Heart right ventricle (tissue), 16 donors: Measurements from ENCODE around the gene PIP5K1C. TPM values are rescaled to one million over a fixed set of nuclear protein-coding genes. Genes with fewer than 3 reads are reported as not detected.

Source experiments
- ATAC-seq, 8 donors: fragments of 200-7000 bp; cut with Tn5 transposase; one replicate each; pipeline ENCODE4 v1.9.1; 2020; ENCODE audit warnings: mild to moderate bottlenecking in 8 of 8, moderate library complexity in 8 of 8, moderate number of reproducible peaks in 1 of 8
- DNase-seq, 2 donors: peaks; one replicate each; pipeline ENCODE4 v3.0.0-alpha.2; 2020
- H3K27ac ChIP-seq, 10 donors: fragments of 200-600 bp; sonication (generic) in 2 of 10; one replicate each; pipeline versions ENCODE4 v1.5.0 to v1.8.0; 2020 to 2022; ENCODE audit warnings: mild to moderate bottlenecking in 3 of 10
- H3K27me3 ChIP-seq, 7 donors: fragments of 200-600 bp; one replicate each; pipeline ENCODE4 v1.8.0; 2021 to 2022; ENCODE audit warnings: mild to moderate bottlenecking in 2 of 7
- H3K36me3 ChIP-seq, 9 donors: fragments of 200-600 bp; sonication (generic) in 1 of 9; one replicate each; pipeline versions ENCODE4 v1.5.0 to v1.8.0; 2020 to 2022; ENCODE audit warnings: mild to moderate bottlenecking in 2 of 9
- H3K4me1 ChIP-seq, 9 donors: fragments of 200-600 bp; sonication (generic) in 1 of 9; one replicate each; pipeline versions ENCODE4 v1.5.0 to v1.8.0; 2020 to 2022; ENCODE audit warnings: mild to moderate bottlenecking in 4 of 9
- H3K4me3 ChIP-seq, 10 donors: fragments of 200-600 bp; sonication (generic) in 2 of 10; one replicate each; pipeline versions ENCODE4 v1.5.0 to v1.8.0; 2020 to 2022; ENCODE audit warnings: mild to moderate bottlenecking in 7 of 10, moderate library complexity in 2 of 10
- H3K9me3 ChIP-seq, 11 donors: fragments of 200-600 bp in 10 of 11; sonication (generic) in 2 of 11; one replicate each; pipeline versions ENCODE4 v1.5.0 to v1.8.0; 2013 to 2022; ENCODE audit warnings: mild to moderate bottlenecking in 2 of 11, control low read depth in 1 of 11, moderate library complexity in 1 of 11
- CTCF ChIP-seq, 9 donors: fragments of 200-600 bp; sonication (generic) in 2 of 9; IDR thresholded peaks; one replicate each; pipeline versions ENCODE4 v1.5.0 to v1.8.0; 2021 to 2022; ENCODE audit warnings: antibody characterized with exemption in 9 of 9, mild to moderate bottlenecking in 5 of 9, moderate library complexity in 1 of 9
- WGBS, 2 donors: extraction: QIAGEN DNeasy Blood & Tissue Kit; methylation state at CpG; one replicate each; pipeline ENCODE4 v1.1.7; 2013; ENCODE audit warnings: inconsistent platforms in 1 of 2; 5-methylcytosine and 5-hydroxymethylcytosine counted together
- intact Hi-C, 10 donors: fragments of 100-400 bp; cut with DNase I; formaldehyde crosslinking; loops; one replicate each; pipeline versions ENCODE4 v1.11.1 to v1.14.2; 2022
- polyA plus RNA-seq, 2 donors: library from polyadenylated mRNA; stranded (reverse); fragments of 200-250 nt; gene quantifications; one replicate each; pipeline ENCODE4 v1.2.3, GENCODE V29; 2013
- total RNA-seq, 10 donors: library from RNA; stranded (reverse); fragmentation: NEBNext Ultra II Directional in 3 of 10; extraction: Animal tissue kit (Norgen Biotek cat#: 25700) in 3 of 10; gene quantifications; one replicate each; pipeline versions ENCODE4 v1.2.1 to v1.2.4, GENCODE V29; 2021 to 2023
- donor health status: Arrhythmogenic right ventricular cardiomyopathy.
- donor health status: ischemic (EF 13 %, LVEDD 7.1; RV severe dilation, severe dysfunction).
- donor health status: healthy with polysubstance abuse.
- donor health status: DM: no; HTN: yes; CAD: no.
- donor health status: DM: no; HTN: no; CAD: no.
- donor health status: ischemic (EF 25% LVEDD 6.9; RV normal size, moderate dysfunction).
- donor health status: ischemic (EF 25% LVEDD 5.7; RV mildly dilated, moderate dysfunction).
- donor health status: healthy.
- donor health status: DM: yes; HTN: yes; CAD: no.
- donor health status: Ischemic cardiomyopathy.
- donor health status: ischemic (EF 35%, LVEDD 5.7; RV mildly dilated, moderate dysfunction).
- donor health status: nonischemic (EF 11% LVEDD 7.7; RV severe dilation, severe dysfunction).
- donor health status: DM: yes; HTN: yes; CAD: no.
- donor health status: PGD.
- donor health status: ischemic (EF 29% LVEDD 5.4; RV normal size, mild dysfunction).
- donor health status: nonischemic (EF 23%, LVEDD 6.1; RV moderate dilation, normal function).

PIP5K1C gene
- total and polyA plus RNA-seq, 12 donors: 18.3 to 46.6 (median 34.9) TPM

GRCh38 chr19:3745363-3746045 is 45.2 kb upstream of the PIP5K1C start:
- no peak for ATAC-seq
- 56 to 65% methylated on average over 8 of the region's 8 CpGs for WGBS, 2 donors

GRCh38 chr19:3743486-3743885 is 43.2 kb upstream of the PIP5K1C start:
- no peak for TF ChIP-seq CTCF (IDR thresholded peaks at IDR 0.05)
- ATAC-seq (no peak), DNase-seq (no peak)
- Histone ChIP-seq H3K4me3 (no peak overlapping the region), H3K4me1 (no peaks in the 10 kb centered on the region), H3K27me3 (peaks cover 0 to 14% (median 0%) of the 10 kb centered on the region in 7 donors), H3K9me3 (no peaks in the 10 kb centered on the region), H3K27ac (no peak overlapping the region), H3K36me3 (no peaks in the 10 kb centered on the region)
- WGBS, 2 donors: 92% methylated on average over 2 of the region's 2 CpGs
- intact Hi-C loops: no loop called here

More at GRCh38 chr19:3745363-3746045, 45.2 kb upstream of the PIP5K1C start:
- TF ChIP-seq CTCF (IDR thresholded peaks at IDR 0.05): no peak
- no peaks in the 10 kb centered on the region for H3K9me3 ChIP-seq
- peaks cover 0 to 16% (median 5%) of the 10 kb centered on the region in 9 donors for H3K36me3 ChIP-seq
- no peak overlapping the region for H3K4me3 ChIP-seq
- intact Hi-C loops: no loop called here
- H3K27ac ChIP-seq: no peak overlapping the region
- peaks cover 0 to 14% (median 0%) of the 10 kb centered on the region in 7 donors for H3K27me3 ChIP-seq
- no peaks in the 10 kb centered on the region for H3K4me1 ChIP-seq
- no peak for DNase-seq

- no peaks in the 10 kb centered on the region for H3K4me1 ChIP-seq
- peaks cover 0 to 7% (median 0%) of the 10 kb centered on the region in 7 donors for H3K27me3 ChIP-seq
- ATAC-seq (no peak), DNase-seq (no peak)
- 90 to 93% methylated on average over 24 of the region's 24 CpGs for WGBS, 2 donors
- H3K27ac ChIP-seq: no peak overlapping the region
- no peak overlapping the region for H3K4me3 ChIP-seq
- H3K36me3 ChIP-seq: no peaks in the 10 kb centered on the region
- no peaks in the 10 kb centered on the region for H3K9me3 ChIP-seq
- intact Hi-C loops: no loop called here
- TF ChIP-seq CTCF (IDR thresholded peaks at IDR 0.05): no peak
Observed at GRCh38 chr19:3740431-3740830, 40.2 kb upstream of the PIP5K1C start.

- Histone ChIP-seq H3K4me3 (no peak overlapping the region), H3K27me3 (peaks cover 0 to 18% (median 0%) of the 10 kb centered on the region in 7 donors), H3K27ac (no peak overlapping the region), H3K4me1 (no peaks in the 10 kb centered on the region), H3K36me3 (no peaks in the 10 kb centered on the region), H3K9me3 (no peaks in the 10 kb centered on the region)
- intact Hi-C loops: no loop called here
- DNase-seq: no peak
- no peak for TF ChIP-seq CTCF (IDR thresholded peaks at IDR 0.05)
- no peak for ATAC-seq
- WGBS, 2 donors: 84 to 85% methylated on average over 32 of the region's 32 CpGs
Observed at GRCh38 chr19:3738477-3739220, 38.4 kb upstream of the PIP5K1C start.
